Activated T-cell treated with anti-CD3 and anti-CD28 coated beads for 1 hour (primary cell): Measurements from ENCODE around the gene KDM7A.
A peak's percentile ranks its signal among the peaks of the same experiment; 100 is the strongest.

ENCODE experiments used
- DNase-seq: peaks from one replicate; pipeline ENCODE4 v3.0.0-alpha.2; 2020; ENCODE audit warnings: low read depth

KDM7A gene

GRCh38 chr7:140084972-140085371 lies 91.8 kb downstream of the KDM7A start:
- no peak for DNase-seq

- DNase-seq, result no peak
These were observed 92.6 kb downstream of the KDM7A start for GRCh38 chr7:140084142-140084655.

DNA sequence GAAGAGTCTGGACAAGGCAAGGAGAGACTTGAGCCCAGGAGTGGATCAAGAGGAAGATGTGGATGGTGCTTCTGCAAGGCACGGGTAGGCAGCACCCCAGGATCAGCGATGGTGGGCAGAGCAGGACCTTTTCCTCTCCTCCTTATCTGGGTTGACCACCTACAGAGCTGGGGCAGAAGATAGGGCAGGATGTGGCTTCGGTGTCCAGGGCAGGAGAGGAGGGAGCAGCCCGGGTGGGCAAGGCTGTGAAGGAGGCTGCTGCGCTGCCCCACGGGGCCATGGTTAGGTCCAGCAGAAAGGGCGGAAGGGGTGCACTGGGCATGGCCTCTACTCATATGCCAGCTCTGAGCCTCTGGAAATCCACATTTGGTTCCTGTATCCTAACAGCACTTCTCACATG lies 94.0 kb downstream of the KDM7A start:
- no peak for DNase-seq

GRCh38 chr7:140081774-140082425 lies 94.9 kb downstream of the KDM7A start:
- no peak for DNase-seq

- DNase-seq, result no peak
These were observed 95.9 kb downstream of the KDM7A start for GRCh38 chr7:140080919-140081318.

DNA sequence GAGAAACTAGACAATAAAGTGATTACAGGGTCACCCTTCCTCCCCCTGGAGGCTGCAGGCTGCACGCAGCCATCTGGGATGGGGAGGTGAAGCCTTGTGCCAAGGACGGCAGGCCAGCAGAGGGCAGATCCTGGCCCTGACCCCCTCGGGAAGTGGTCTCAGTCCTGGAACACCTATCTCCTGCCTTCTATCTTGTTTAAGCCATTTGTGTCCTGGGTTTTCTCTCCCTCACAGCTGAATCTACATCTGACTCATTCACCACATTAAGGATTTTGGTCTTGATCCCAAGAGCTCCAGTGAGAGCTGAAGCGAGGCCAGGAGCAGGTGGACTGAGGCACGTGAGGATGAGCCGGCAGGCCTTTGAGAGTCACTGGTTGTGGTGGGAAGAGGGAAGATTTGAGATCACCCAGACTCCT lies 97.7 kb downstream of the KDM7A start:
- no peak for DNase-seq

DNA sequence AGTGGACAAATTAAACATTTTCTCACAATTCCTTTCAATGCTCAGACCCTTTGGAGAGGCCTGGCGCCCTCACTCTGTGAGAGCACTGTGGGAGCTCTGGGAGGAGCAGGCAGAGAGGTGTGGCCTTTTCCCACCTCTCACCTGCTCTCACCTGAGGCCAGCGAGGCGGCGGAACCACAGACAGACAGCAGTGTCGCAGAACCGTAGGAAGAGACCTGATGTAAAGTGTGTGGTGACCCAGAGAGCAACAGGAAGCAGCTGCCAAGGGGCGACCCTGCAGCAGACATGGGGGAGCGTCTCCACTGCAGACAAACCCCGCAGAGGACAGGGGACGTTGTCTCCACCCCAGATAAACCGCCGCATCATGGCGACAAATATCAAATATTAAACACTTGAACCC lies 98.4 kb downstream of the KDM7A start:
- DNase-seq, result no peak

GRCh38 chr7:140074780-140075179 lies 102.0 kb downstream of the KDM7A start:
- DNase-seq, result no peak

GRCh38 chr7:140070546-140070945 lies 106.2 kb downstream of the KDM7A start:
- no peak for DNase-seq

- DNase-seq, result no peak
These were observed 107.4 kb downstream of the KDM7A start for GRCh38 chr7:140069298-140069949.

DNA sequence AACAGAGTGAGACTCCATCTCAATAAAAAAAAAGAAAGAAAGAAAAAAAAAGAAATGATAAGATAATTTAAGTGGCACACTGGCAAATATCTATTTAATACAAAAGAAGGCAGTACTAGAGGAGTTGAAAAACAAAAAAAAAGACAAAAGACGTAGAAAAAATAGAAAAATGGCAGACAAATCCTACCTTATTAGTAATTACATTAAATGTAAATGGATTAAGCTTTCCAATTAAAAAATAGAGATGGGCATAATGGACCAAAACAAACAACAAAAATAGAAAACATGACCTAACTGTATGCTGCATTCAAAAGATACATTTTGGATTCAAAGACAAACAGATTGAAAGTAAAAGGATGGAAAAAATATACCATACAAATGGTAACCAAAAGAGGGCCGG lies 108.8 kb downstream of the KDM7A start:
- DNase-seq, result no peak

- DNase-seq, result no peak
These were observed 109.7 kb downstream of the KDM7A start for GRCh38 chr7:140067052-140067451.

DNA sequence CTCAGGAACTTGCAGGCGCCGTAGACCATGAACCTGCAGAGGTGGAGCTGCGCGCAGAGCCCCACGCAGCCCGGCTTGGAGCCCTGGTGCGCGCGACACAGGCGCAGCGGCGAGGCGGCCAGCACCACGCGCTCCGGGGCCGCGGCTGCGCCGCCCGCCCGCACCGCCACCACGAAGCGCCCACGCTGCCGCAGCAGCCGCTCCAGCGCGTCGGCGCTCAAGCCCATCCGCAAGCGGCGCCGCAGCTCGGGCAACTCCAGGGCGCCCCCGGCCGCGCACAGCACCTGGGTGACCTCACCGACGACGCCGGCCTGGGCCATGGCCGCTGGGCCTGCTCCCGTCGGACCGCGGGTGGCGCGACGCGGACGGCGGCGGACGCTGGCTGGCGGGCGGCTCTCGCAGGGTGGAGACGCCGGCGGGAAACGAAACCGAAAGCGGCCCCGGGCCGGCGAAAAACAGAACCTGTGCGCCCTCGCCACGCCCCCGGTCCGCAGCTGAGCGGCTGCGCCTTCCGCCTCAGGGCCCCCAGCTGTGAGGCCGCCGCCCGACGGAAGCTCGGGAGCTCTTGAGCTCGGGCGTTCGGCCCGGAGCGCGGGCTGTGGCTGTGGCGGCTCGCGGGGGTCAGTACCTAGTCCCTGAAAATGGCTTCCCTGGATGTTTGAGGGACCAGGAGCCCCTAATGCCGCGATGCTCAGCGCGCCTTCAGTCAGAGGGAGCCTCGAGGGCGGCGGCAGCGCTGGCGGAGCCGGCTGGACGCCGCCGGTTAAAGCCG lies 114.1 kb downstream of the KDM7A start, which contains the start of gene PARP12:
PARP12 (minus strand) TSS at position 424 of the 772 bp plus-strand sequence; CDS start at position 320, 104 bp downstream.
- DNase-seq, result peak; percentile 79

DNA sequence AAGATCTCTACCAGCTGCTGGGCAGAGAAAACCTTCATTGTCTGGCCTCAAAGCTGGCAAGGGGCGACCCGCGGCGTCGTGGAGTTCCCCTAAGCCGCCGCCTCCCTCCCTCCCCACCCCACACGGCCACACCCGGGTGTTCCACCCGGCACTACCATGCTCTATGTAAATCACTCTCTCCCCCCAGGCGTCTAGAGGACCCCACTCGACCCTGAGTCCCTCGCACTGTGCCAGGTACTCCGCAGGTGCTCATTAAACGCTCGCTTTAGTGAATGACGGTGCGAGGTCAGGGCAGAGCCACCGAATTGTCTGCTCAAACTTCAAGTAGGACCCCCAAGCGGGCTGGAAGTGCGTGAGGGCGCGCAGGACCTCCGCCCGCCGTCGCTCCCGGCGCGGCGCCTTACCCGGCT lies 114.7 kb downstream of the KDM7A start:
- peak; percentile 52 for DNase-seq

DNA sequence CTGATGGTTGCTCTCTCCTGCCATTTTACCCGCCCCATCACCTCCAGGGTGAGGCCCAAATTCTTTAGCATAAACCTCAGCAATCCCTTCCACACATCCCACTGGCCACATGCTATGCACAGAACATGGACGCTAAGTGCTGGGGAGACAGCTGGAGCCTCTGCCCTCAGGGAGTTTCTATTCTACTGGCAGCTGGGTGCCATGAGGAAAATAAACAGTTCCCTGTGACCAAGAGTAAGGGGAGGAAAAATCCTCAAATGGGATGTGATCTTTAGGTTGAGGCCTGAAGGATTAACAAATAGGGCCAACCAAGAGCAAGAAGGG lies 115.2 kb downstream of the KDM7A start:
- DNase-seq, result no peak

GRCh38 chr7:140060788-140061606 lies 115.8 kb downstream of the KDM7A start:
- DNase-seq, result no peak

DNA sequence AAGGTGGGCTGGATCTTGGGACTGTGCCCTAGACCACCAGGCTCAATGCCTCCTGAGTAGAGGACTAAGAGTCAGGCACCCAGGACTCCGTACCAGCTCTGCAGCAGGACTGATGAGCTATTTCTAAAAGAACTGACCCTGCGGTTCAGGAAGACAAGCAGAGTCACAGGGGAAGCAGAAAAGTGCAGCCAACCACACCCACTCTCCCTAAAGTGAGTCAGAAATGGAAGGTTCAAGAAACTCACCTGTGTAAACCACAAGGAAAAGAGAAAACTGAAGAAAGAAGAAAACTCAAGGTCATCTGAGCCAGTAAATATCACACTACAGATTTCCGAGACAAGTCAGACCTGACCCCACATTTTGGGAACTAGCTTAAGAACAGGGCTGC lies 116.5 kb downstream of the KDM7A start:
- DNase-seq, result no peak

- DNase-seq, result peak; percentile 45
These were observed 117.2 kb downstream of the KDM7A start for GRCh38 chr7:140059273-140060242.

GRCh38 chr7:140058517-140058916 lies 118.3 kb downstream of the KDM7A start:
- no peak for DNase-seq

DNA sequence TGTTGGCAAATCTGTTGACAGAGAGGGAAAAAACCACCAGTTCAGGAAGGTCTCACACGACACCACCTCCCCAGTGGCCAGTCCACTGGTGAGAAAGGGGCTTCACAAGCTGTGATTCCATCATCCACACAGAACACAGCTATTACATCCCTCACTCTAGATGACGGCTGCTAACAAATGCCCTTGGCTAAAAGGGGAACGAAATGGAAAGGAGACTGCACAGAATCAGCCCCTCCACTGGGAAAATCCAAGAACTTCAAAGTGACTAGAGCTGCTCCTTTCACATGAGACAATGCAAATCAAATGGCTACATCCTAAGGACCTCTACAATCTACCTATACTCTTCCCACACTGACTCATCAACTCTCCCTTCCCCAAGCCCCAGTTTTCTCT lies 119.6 kb downstream of the KDM7A start:
- no peak for DNase-seq
